ENCODE measurements around the gene CRAT.
A peak's percentile ranks its signal among the peaks of the same experiment; 100 is the strongest.

Gene CRAT

GRCh38 chr9:129111528-129112151 lies 1.0 kb upstream of the CRAT start:
- DNase-seq, result peak in 30 of 56 donors; percentile 21 to 69 (median 48)

- peak in 2 of 56 donors; percentile 39 to 59 for DNase-seq
Observed at GRCh38 chr9:129109952-129110739, 447 bp downstream of the CRAT start.

- DNase-seq, result no peak
Observed at GRCh38 chr9:129109537-129109903, 1.1 kb downstream of the CRAT start.

GRCh38 chr9:129108805-129109536 lies 1.6 kb downstream of the CRAT start:
- no peak for DNase-seq

- no peak for DNase-seq
Observed at GRCh38 chr9:129108083-129108804, 2.3 kb downstream of the CRAT start.

- DNase-seq, result no peak
Observed at GRCh38 chr9:129107651-129108050, 2.9 kb downstream of the CRAT start.

- DNase-seq, result no peak
Observed at GRCh38 chr9:129105857-129106694, 4.5 kb downstream of the CRAT start.

GRCh38 chr9:129104051-129104450 lies 6.5 kb downstream of the CRAT start:
- no peak for DNase-seq

GRCh38 chr9:129103595-129103965 lies 7.0 kb downstream of the CRAT start:
- DNase-seq, result no peak

GRCh38 chr9:129102791-129103594 lies 7.6 kb downstream of the CRAT start:
- peak in 18 of 56 donors; percentile 5 to 61 (median 20) for DNase-seq

GRCh38 chr9:129102095-129102525 lies 8.5 kb downstream of the CRAT start:
- DNase-seq, result no peak

- no peak for DNase-seq
Observed at GRCh38 chr9:129101279-129101678, 9.3 kb downstream of the CRAT start.

- DNase-seq, result no peak
Observed at GRCh38 chr9:129100383-129101169, 10.0 kb downstream of the CRAT start.

- no peak for DNase-seq
Observed at GRCh38 chr9:129098328-129098727, 12.3 kb downstream of the CRAT start.

- no peak for DNase-seq
Observed at GRCh38 chr9:129097671-129098306, 12.8 kb downstream of the CRAT start.

- no peak for DNase-seq
Observed at GRCh38 chr9:129095908-129096307, 14.7 kb downstream of the CRAT start.

- no peak for DNase-seq
Observed at GRCh38 chr9:129095170-129095667, 15.4 kb downstream of the CRAT start.

Data from nucleus accumbens (tissue), 56 donors.